HepG2 (cell line): ENCODE data around the gene TOMM40L.

Experiments
- ATF3 ChIP-seq: sonication (generic); formaldehyde crosslinking; IDR thresholded peaks from 2 replicates; pipeline ENCODE4 v1.4.0; 2020; ENCODE audit warnings: missing genetic modification reagents
- BCLAF1 ChIP-seq: fragments of 450-650 bp; IDR thresholded peaks from 2 replicates; pipeline ENCODE4 v1.6.1; 2017; ENCODE audit warnings: mild to moderate bottlenecking
- CTCF ChIP-seq: sonication (generic); formaldehyde crosslinking; IDR thresholded peaks from 2 replicates; pipeline ENCODE4 v1.5.0; 2020; ENCODE audit warnings: mild to moderate bottlenecking, missing genetic modification reagents, moderate library complexity
- MBD4 ChIP-seq: IDR thresholded peaks from 2 replicates; pipeline ENCODE4 v1.6.1; 2012; ENCODE audit warnings: low read length, inconsistent platforms, borderline replicate concordance
- NONO ChIP-seq, 2 experiments: fragments of 450-650 bp in 1 of 2; sonication (generic) in 1 of 2; formaldehyde crosslinking in 1 of 2; IDR thresholded peaks in 1 of 2; conservative IDR thresholded peaks in 1 of 2; 2 replicates each; pipeline versions ENCODE4 v1.6.1 to v1.8.0; 2017 to 2022; ENCODE audit warnings: mild to moderate bottlenecking in 1 of 2, missing genetic modification reagents in 1 of 2, moderate library complexity in 1 of 2
- SRF ChIP-seq: IDR thresholded peaks from 2 replicates; pipeline ENCODE4 v1.6.1; 2011; ENCODE audit warnings: mild to moderate bottlenecking, low read depth, low read length, moderate library complexity
- ZBTB2 ChIP-seq: sonication (generic); formaldehyde crosslinking; IDR thresholded peaks from 2 replicates; pipeline ENCODE4 v1.8.0; 2022; ENCODE audit warnings: low read depth, missing genetic modification reagents
- ZC3H4 ChIP-seq: sonication (generic); formaldehyde crosslinking; IDR thresholded peaks from 2 replicates; pipeline ENCODE4 v1.4.0; 2020; ENCODE audit warnings: missing genetic modification reagents, borderline replicate concordance
- ZNF574 ChIP-seq: sonication (generic); formaldehyde crosslinking; IDR thresholded peaks from 2 replicates; pipeline ENCODE4 v1.4.0; 2020; ENCODE audit warnings: missing genetic modification reagents

- no peak for TF ChIP-seq MBD4
- no peak for TF ChIP-seq ATF3 (CRISPR knock-in tag)
- TF ChIP-seq NONO (IDR thresholded peaks at IDR 0.05), result no peak
- TF ChIP-seq NONO (CRISPR knock-in tag; conservative IDR thresholded peaks at IDR 0.05), result no peak
- TF ChIP-seq CTCF (CRISPR knock-in tag), result no peak
- TF ChIP-seq BCLAF1, result no peak
- peak; percentile 26; the same call in 1 of the 2 replicates for TF ChIP-seq ZC3H4 (CRISPR knock-in tag)
- no peak for TF ChIP-seq ZNF574 (CRISPR knock-in tag)
- TF ChIP-seq ZBTB2 (CRISPR knock-in tag), result no peak
- no peak for TF ChIP-seq SRF
Observed at GRCh38 chr1:161200992-161201835, 24.6 kb upstream of the TOMM40L start.
